Measurements from ENCODE around the gene EDEM3. TPM values are rescaled to one million over a fixed set of nuclear protein-coding genes. Genes with fewer than 3 reads are reported as not detected.

Gene EDEM3
- total RNA-seq, 1 experiment from 2014 or later, result 14.5 TPM

- Histone ChIP-seq H2AFZ (no peak overlapping the region), H3K27me3 (ENCODE audit: insufficient read depth, low read depth) (no peaks in the 10 kb centered on the region), H3K4me2 (no peak overlapping the region), H4K20me1 (ENCODE audit: insufficient read depth) (no peaks in the 10 kb centered on the region), H3K36me3 (ENCODE audit: low read depth) (no peaks in the 10 kb centered on the region), H3K27ac (no peak overlapping the region), H3F3A (ENCODE audit: insufficient read depth, low read depth) (peaks cover 15% of the 10 kb centered on the region), H3K4me1 (replicated peaks; ENCODE audit: insufficient read depth) (peaks cover 17% of the 10 kb centered on the region), H3K79me2 (ENCODE audit: low read depth) (no peaks in the 10 kb centered on the region), H3K4me3 (no peak overlapping the region), H3K9me3 (ENCODE audit: insufficient read depth, low read depth) (no peaks in the 10 kb centered on the region), H3K9me2 (ENCODE audit: insufficient read depth) (no peaks in the 10 kb centered on the region)
- BruUV-seq (replicated peaks), result no TSS peak
- peak in 1 of 2 experiments; percentile 59 for DNase-seq
- TF ChIP-seq EZH2 (IDR thresholded peaks at IDR 0.05; ENCODE audit: low read depth) (no peak), CTCF (conservative IDR thresholded peaks at IDR 0.05) (no peak)
- ChIA-PET CTCF (no interaction called here), POLR2A (ENCODE audit: unreplicated experiment) (interaction anchor here (0.6 kb wide), 1 partner anchor 878 kb away, joined by 3 read pairs; no protein-coding TSS in a partner anchor)
- intact Hi-C loops (cut with micrococcal nuclease; ENCODE audit: unreplicated experiment), result no loop called here
These were observed 48.5 kb upstream of the EDEM3 start for GRCh38 chr1:184803180-184803492.

GRCh38 chr1:184802354-184803179, 47.9 kb upstream of the EDEM3 start:
- Histone ChIP-seq H3K27me3 (ENCODE audit: insufficient read depth, low read depth) (no peaks in the 10 kb centered on the region), H4K20me1 (ENCODE audit: insufficient read depth) (no peaks in the 10 kb centered on the region), H3F3A (ENCODE audit: insufficient read depth, low read depth) (peaks cover 15% of the 10 kb centered on the region), H2AFZ (no peak overlapping the region), H3K9me2 (ENCODE audit: insufficient read depth) (no peaks in the 10 kb centered on the region), H3K9me3 (ENCODE audit: insufficient read depth, low read depth) (no peaks in the 10 kb centered on the region), H3K36me3 (ENCODE audit: low read depth) (no peaks in the 10 kb centered on the region), H3K79me2 (ENCODE audit: low read depth) (no peaks in the 10 kb centered on the region), H3K4me1 (replicated peaks; ENCODE audit: insufficient read depth) (peaks cover 17% of the 10 kb centered on the region), H3K4me3 (no peak overlapping the region), H3K4me2 (no peak overlapping the region), H3K27ac (no peak overlapping the region)
- ChIA-PET CTCF (no interaction called here), POLR2A (ENCODE audit: unreplicated experiment) (interaction anchor here (0.6 kb wide), 1 partner anchor 878 kb away, joined by 3 read pairs; no protein-coding TSS in a partner anchor)
- no TSS peak for BruUV-seq (replicated peaks)
- no peak for TF ChIP-seq CTCF (conservative IDR thresholded peaks at IDR 0.05)
- no peak for TF ChIP-seq EZH2 (IDR thresholded peaks at IDR 0.05; ENCODE audit: low read depth)
- no peak for DNase-seq
- intact Hi-C loops (cut with micrococcal nuclease; ENCODE audit: unreplicated experiment), result no loop called here

- no peak for DNase-seq
- POLR2A ChIA-PET (ENCODE audit: unreplicated experiment), result no interaction called here
- CTCF ChIA-PET, result no interaction called here
- Histone ChIP-seq H3K4me3 (no peak overlapping the region), H3K27ac (no peak overlapping the region), H3K4me1 (replicated peaks; ENCODE audit: insufficient read depth) (peaks cover 17% of the 10 kb centered on the region), H3K4me2 (no peak overlapping the region), H3K36me3 (ENCODE audit: low read depth) (no peaks in the 10 kb centered on the region), H3F3A (ENCODE audit: insufficient read depth, low read depth) (peaks cover 15% of the 10 kb centered on the region), H3K27me3 (ENCODE audit: insufficient read depth, low read depth) (no peaks in the 10 kb centered on the region), H3K9me3 (ENCODE audit: insufficient read depth, low read depth) (no peaks in the 10 kb centered on the region), H3K79me2 (ENCODE audit: low read depth) (no peaks in the 10 kb centered on the region), H2AFZ (no peak overlapping the region), H3K9me2 (ENCODE audit: insufficient read depth) (no peaks in the 10 kb centered on the region), H4K20me1 (ENCODE audit: insufficient read depth) (no peaks in the 10 kb centered on the region)
- intact Hi-C loops (cut with micrococcal nuclease; ENCODE audit: unreplicated experiment), result no loop called here
- TF ChIP-seq EZH2 (IDR thresholded peaks at IDR 0.05; ENCODE audit: low read depth) (no peak), CTCF (conservative IDR thresholded peaks at IDR 0.05) (no peak)
- no TSS peak for BruUV-seq (replicated peaks)
These were observed 46.8 kb upstream of the EDEM3 start for GRCh38 chr1:184801503-184801902.
